ENCODE results near the gene LRG1. TPM values are rescaled to one million over a fixed set of nuclear protein-coding genes. Genes with fewer than 3 reads are reported as not detected.

LRG1 gene
- polyA plus RNA-seq, 3 donors = 0.64 to 0.75 (median 0.65) TPM

Other genes with a start within 250 kb of the LRG1 start
- gene TMIGD2, start 237.6 kb downstream of the LRG1 start, polyA plus RNA-seq (ENCODE audit: insufficient read length in 3 of 3) = under 1 TPM; 0.22 to 0.39 (median 0.38) TPM
- 1 to 10 TPM; 5.6 to 8.7 (median 6.9) TPM for gene FSD1, start 235.4 kb downstream of the LRG1 start, polyA plus RNA-seq (ENCODE audit: insufficient read length in 3 of 3)
- 10 to 100 TPM; 23.8 to 37.6 (median 28.7) TPM for gene STAP2, start 201.2 kb downstream of the LRG1 start, polyA plus RNA-seq (ENCODE audit: insufficient read length in 3 of 3)
- gene MPND, start 196.5 kb downstream of the LRG1 start, polyA plus RNA-seq (ENCODE audit: insufficient read length in 3 of 3) = 10 to 100 TPM; 21.3 to 31.4 (median 26.0) TPM
- 10 to 100 TPM; 54.5 to 80.5 (median 73.3) TPM for gene SH3GL1, start 139.5 kb downstream of the LRG1 start, polyA plus RNA-seq (ENCODE audit: insufficient read length in 3 of 3)
- gene CHAF1A, start 137.4 kb downstream of the LRG1 start, polyA plus RNA-seq (ENCODE audit: insufficient read length in 3 of 3) = 10 to 100 TPM; 20.5 to 27.9 (median 24.2) TPM
- gene UBXN6, start 82.2 kb downstream of the LRG1 start, polyA plus RNA-seq (ENCODE audit: insufficient read length in 3 of 3) = 100 to 1,000 TPM in 1 of 3 donors, 10 to 100 TPM in 2; 84.9 to 107 (median 99.6) TPM
- gene HDGFL2, start 67.7 kb downstream of the LRG1 start, polyA plus RNA-seq (ENCODE audit: insufficient read length in 3 of 3) = 10 to 100 TPM; 54.9 to 90.9 (median 85.5) TPM
- gene PLIN4, start 21.6 kb downstream of the LRG1 start, polyA plus RNA-seq (ENCODE audit: insufficient read length in 3 of 3) = 1 to 10 TPM in 2 of 3 donors, under 1 TPM in 1; 0.70 to 1.5 (median 1.5) TPM
- 1 to 10 TPM; 2.1 to 8.2 (median 3.9) TPM for gene PLIN5, start 4.8 kb downstream of the LRG1 start, polyA plus RNA-seq (ENCODE audit: insufficient read length in 3 of 3)
- gene SEMA6B, start 19.6 kb upstream of the LRG1 start, polyA plus RNA-seq (ENCODE audit: insufficient read length in 3 of 3) = 1 to 10 TPM; 1.6 to 3.7 (median 3.2) TPM
- 10 to 100 TPM; 13.2 to 13.9 (median 13.5) TPM for gene TNFAIP8L1, start 99.5 kb upstream of the LRG1 start, polyA plus RNA-seq (ENCODE audit: insufficient read length in 3 of 3)
- 10 to 100 TPM; 71.5 to 94.2 (median 83.5) TPM for gene MYDGF, start 130.3 kb upstream of the LRG1 start, polyA plus RNA-seq (ENCODE audit: insufficient read length in 3 of 3)
- gene DPP9, start 183.8 kb upstream of the LRG1 start, polyA plus RNA-seq (ENCODE audit: insufficient read length in 3 of 3) = 10 to 100 TPM; 21.8 to 27.1 (median 24.1) TPM